ENCODE results near the gene RTL1.

DNA sequence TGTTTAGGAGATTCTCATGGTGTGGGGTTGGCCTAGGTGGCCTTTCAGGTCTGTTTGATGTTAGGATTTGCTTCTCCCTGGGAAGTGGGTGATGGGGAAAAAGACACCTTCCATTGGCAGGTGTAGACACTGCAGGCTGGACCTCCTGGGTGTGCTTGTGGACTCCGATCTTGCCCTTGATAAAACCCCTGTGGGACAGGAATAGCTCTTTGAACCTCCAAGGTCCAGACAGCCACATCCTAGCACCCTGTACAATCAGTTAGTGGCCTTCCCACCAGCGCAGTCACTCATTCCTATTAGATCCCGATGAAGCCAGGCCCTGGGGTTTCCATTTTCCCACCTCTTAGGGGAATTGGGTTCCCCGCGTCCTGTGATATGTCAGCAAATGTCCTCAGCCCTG, 49.1 kb downstream of the RTL1 start:
- TF ChIP-seq, protein P1, sequence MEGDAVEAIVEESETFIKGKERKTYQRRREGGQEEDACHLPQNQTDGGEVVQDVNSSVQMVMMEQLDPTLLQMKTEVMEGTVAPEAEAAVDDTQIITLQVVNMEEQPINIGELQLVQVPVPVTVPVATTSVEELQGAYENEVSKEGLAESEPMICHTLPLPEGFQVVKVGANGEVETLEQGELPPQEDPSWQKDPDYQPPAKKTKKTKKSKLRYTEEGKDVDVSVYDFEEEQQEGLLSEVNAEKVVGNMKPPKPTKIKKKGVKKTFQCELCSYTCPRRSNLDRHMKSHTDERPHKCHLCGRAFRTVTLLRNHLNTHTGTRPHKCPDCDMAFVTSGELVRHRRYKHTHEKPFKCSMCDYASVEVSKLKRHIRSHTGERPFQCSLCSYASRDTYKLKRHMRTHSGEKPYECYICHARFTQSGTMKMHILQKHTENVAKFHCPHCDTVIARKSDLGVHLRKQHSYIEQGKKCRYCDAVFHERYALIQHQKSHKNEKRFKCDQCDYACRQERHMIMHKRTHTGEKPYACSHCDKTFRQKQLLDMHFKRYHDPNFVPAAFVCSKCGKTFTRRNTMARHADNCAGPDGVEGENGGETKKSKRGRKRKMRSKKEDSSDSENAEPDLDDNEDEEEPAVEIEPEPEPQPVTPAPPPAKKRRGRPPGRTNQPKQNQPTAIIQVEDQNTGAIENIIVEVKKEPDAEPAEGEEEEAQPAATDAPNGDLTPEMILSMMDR (IDR thresholded peaks at IDR 0.05) = no peak
- TF ChIP-seq POLR2A (IDR thresholded peaks at IDR 0.05) = no peak

Measured in Peyer's patch (tissue), 4 donors.